ENCODE measurements around the gene KLF13.

Gene KLF13

DNA sequence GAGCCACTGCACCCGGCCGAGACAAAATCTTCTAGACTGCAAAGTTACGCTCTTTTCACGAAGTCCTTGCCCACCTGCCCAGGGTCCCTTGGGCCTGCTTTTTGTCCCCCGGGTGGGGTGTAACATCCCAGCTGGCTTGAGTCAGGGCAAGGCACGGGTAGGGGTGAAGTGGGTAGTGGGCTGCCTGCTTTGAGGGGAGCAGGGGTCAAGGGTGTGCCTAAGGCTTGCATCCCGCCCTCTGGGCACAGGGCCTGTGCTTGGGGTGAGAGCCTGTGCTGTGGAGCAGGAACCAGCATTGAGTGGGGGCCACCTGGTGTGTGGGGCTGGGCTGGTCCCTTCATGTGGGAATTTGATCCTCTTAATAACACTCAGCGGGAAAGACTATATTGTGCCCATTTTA lies 74.6 kb downstream of the KLF13 start:
- no peak for DNase-seq (ENCODE audit: low spot score)

DNA sequence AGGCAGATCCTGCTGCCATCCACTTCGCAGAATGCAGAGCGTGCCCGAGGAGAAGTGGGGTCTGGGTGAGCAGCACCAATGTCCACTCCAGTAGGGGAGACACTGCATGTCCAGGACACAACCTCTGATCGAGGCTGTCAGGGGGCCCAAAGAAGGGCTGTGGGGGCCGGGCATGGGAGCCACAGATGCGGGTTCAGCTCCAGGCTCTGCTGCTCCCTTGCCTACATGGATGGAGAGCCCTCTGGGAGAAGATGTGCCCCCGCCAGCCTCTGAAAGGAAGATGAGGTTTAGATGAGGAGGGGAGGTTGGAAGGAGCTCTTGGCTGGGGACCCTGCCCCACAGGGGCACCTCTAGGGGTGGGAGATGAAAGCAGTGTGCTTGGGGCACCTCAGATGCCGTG lies 75.4 kb downstream of the KLF13 start:
- DNase-seq (ENCODE audit: low spot score): no peak

DNA sequence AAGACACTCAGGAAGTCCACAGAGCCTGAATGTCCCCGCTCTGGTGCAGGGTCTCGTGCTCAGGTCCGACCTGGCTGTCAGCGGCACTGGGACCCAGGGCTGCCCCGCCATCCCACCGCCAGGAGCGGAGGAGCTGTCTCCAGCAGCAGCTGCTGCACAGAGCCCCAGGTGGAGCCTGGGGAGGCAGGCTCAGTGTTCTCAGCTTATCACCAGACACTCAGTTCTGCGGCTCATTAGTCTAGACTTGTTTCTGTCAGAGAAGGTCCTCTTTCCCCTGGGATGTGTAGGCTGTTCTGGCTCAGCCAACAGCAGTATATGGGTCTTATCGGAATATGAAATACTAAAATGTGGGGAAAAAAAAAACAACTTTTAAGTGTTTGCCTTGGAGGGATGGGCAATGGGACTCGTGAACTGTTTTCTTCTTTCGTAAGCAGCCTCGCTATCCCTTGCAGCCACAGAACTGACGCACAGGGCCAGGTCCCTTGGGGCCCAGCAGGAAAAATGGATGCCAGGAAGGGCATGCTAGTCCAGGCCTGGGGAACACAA lies 75.9 kb downstream of the KLF13 start:
- no peak for DNase-seq (ENCODE audit: low spot score)

DNA sequence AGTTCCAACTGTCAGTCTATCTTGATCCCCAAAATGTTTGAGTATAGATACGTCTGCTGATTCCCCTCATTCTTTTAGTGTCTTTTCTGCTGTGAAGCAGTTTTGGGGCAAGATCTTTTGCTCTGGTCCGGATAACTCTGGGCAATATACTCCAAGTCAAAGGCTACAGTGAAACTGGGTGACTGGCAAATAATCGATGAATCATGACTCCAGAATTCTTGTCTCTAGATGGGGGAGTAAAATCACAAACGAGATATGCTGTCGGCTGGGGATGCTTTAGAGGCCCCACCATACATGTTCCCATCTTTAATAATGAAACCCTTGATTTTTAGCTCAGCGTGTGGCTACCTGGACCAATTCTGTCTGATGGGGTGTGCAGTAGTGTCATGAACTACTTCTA lies 76.5 kb downstream of the KLF13 start:
- no peak for DNase-seq (ENCODE audit: low spot score)

DNA sequence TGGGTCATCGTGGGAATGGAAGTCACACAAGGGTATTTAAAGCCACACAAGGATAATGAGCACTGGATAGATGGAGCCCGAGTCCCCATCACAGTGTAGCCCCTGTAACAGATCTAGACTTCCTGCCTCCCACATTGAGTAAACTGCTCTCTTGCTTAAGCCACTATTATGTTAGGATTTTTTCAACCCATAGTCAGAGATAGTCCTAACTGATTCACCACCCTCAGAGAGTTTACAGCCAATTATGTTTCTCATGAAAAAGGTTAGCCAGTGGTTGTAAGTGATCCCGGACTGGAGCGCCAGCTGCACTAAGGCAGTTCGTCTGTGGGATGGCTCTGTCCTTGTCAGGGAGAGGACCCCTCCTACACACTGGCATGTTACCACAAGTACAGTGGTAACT lies 77.0 kb downstream of the KLF13 start:
- DNase-seq (ENCODE audit: low spot score): no peak

DNA sequence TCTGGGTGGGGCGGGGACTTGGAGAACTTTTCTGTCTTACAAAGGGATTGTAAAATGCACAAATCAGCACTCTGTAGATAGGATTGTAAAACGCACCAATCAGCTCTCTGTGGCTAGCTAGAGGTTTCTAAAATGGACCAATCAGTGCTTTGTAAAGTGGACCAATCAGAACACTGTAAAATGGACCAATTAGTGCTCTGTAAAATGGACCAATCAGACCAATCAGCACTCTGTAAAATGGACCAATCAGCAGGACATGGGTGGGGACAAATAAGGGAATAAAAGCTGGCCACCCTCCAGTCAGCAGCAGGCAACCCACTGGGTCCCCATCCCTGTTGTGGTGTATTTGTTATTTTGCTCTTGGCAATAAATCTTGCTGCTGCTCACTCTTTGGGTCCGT lies 77.7 kb downstream of the KLF13 start:
- no peak for DNase-seq (ENCODE audit: low spot score)

DNA sequence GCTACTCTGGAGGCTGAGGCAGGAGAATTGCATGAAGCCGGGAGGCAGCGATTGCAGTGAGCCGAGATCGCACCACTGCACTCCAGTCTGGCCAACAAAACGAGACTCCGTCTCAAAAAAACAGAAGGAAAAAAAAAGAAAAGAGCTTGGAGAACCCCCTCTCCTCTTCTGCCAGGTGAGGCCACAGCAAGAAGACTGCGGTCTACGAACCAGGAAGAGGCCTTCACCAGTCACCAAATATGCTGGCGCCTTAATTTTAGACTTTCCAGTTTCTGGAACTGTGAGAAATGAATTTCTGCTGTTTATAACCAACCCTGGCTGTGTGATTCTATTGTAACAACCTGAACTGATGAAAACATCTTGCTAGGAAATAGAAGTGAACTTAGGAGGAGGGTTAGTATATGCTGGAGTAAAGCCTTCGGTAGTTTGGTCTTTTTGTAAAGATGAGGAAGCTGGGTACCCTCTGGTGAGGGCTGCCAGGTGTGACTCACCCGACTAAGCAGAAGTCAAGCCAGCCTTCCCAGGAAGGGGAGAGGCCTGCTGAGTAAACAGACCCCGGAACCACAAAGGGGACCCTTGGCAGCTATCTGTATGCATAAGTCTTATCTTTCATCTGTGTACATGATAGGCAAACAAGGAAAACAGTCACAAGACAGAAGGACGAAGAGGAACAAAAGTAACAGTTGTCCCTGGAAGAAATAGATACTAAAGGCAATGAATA lies 78.7 kb downstream of the KLF13 start:
- no peak for DNase-seq (ENCODE audit: low spot score)

DNA sequence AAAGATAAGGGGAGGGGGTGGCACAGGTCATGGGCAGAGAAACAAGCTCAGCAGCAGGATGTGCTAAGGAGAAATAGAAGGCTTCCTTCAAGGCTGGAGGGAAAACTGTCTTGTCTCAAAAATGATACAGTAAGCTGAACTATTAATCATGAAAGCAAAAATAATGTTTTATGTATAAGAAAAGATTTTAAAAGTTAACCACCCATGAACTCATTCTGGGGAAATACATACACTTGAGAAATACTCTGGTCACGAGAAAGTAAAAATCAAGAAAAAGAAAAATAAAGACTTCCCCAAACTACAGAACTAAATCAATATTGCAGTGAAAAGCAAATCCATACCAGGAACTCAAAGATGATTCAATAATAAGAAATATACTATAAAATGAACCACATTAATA lies 80.7 kb downstream of the KLF13 start:
- DNase-seq (ENCODE audit: low spot score): no peak

DNA sequence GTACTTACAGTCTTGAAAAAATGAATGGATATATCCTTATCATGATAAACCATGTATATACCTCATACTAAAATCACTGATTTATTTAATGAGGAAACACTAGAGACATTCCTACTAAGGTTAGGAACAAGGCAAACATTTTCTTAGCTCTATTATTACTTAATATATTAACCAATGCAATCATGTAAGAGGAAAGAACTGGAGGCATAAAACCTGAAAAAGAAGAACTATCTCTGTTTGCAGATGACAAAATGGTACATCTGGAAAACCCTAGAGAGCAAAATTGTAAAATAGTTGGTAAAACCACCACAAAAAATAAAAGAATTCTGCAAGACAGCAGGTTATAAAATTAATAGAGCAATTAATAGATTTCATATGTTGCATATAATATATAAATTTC lies 81.2 kb downstream of the KLF13 start:
- no peak for DNase-seq (ENCODE audit: low spot score)

DNA sequence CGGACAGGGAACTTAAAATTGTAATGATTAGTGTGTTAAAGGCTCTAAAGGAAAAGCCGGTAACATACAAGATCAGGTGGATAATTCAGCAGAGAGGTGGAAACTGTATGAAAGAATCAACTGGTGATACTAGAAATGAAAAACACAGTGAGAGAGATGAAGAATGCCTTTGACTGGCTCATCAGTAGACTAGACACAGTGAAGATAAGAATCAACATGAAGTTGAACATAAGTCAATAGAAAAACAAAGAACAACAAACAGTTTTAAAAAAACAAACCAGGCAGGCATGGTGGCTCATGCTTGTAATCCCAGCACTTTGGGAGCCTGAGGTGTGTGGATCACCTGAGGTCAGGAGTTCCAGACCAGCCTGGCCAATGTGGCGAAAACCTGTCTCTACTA lies 82.1 kb downstream of the KLF13 start:
- DNase-seq (ENCODE audit: low spot score): no peak

DNA sequence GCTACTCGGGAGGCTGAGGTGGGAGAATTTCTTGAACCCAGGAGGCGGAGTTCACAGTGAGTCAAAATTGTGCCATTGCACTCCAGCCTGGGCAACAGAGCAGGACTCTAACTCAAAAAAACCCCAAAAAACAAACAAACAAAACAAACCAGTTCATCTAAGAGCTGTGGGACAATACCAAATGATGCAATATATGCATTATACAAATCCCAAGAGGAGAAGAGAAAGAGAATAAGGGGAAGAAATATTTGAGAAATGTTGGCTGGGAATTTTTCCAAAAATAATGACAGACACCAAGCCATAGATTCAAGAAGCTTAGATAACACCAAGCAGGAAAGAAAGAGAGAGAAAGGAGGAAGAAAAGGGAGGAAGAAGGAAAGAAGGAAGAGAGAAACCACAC lies 82.5 kb downstream of the KLF13 start:
- DNase-seq (ENCODE audit: low spot score): no peak

DNA sequence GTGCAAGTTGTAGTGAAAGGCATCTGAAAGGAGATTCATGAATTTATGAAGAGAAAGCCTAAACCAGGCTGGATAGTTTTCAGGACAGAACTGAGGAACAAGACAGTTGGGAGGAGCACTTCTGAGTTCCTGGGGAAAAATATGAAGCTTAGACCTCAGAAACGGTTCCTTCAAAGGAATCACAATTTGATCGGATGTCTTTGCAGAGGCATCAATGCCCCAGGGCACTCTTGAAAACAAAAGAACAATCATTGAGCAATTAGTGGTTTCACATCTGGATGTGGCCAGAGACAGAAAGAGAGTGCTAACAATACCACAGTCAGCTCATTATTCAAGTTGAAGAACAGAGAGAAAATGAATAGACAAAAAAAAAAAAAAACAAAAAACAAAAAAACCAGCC lies 86.2 kb downstream of the KLF13 start:
- DNase-seq (ENCODE audit: low spot score): no peak

DNA sequence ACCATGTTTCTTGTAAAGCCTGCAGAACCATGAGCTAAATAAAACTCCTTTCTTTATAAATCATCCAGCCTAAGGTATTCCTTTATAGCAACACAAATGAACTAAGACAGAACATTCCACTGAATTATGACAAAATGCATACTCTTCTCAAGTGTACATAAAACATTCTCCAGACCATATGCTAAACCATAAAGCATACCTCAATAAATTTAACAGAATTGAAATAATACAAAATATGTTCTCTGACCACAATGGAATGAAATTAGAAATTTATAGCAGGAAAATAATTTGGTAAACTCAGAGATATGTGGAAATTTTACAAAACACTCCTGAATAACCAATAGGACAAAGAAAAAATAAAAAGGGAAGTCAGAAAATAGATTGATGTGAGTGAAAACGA lies 88.6 kb downstream of the KLF13 start:
- no peak for DNase-seq (ENCODE audit: low spot score)

DNA sequence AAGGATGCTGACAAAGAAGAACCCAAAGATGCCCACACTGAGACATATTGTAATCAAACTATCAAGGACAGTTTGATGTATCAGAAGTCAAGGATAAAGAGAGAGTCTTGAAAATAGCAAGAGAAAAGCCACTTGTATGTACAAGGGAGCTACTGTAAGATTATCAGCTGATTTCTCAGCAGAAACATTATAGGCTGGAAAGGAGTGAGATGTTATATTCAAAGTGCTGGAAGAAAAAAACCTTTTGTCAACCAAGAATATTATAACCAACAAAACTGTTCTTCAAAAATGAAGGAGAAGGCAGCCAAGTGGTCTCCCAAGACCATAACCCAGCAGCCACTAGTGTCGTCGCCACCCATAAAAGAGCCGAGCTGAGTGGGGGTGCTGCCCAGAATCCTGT lies 93.2 kb downstream of the KLF13 start:
- no peak for DNase-seq (ENCODE audit: low spot score)

DNA sequence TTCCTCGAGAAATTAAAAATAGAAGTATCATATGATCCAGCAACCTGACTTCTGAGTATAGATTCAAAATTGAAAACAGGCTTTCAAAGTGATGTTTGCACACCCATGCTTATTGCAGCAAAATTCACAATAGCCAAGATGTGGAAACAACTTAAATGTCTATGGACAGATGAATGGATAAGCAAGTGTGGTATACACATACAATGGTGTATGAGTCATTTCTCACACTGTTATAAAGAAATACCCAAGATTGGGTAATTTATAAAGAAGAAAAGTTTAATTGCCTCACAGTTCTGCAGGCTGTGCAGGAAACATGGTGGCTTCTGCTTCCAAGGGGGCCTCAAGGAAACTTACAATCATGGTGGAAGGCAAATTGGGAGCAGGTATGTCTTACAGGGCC lies 100.8 kb downstream of the KLF13 start:
- no peak for DNase-seq (ENCODE audit: low spot score)

All from hematopoietic multipotent progenitor cell treated with erythropoietin and hydrocortisone succinate and interleukin-3 and kit ligand, for 15 days (in vitro differentiated cells).